ENCODE data around the gene HMG20A. TPM values are rescaled to one million over a fixed set of nuclear protein-coding genes. Genes with fewer than 3 reads are reported as not detected.

The HMG20A gene
- polyA plus RNA-seq, 3 donors, result 11.6 to 26.4 (median 17.7) TPM

- no peak overlapping the region for H2AFZ ChIP-seq (ENCODE audit: insufficient read depth, low read depth, low read length, poor library complexity, severe bottlenecking)
- H3K4me3 Mint-ChIP-seq, result no peak overlapping the region
- no peaks in the 10 kb centered on the region for H3K27me3 ChIP-seq (ENCODE audit: control insufficient read depth in 2 of 2, insufficient read depth in 2 of 2, low read length in 2 of 2)
- H3K79me2 ChIP-seq (ENCODE audit: insufficient read depth, low read length), result no peaks in the 10 kb centered on the region
- no peaks in the 10 kb centered on the region for H3K4me1 ChIP-seq (ENCODE audit: control insufficient read depth in 1 of 2, insufficient read depth in 2 of 2, low read length in 2 of 2)
- no peak overlapping the region for H3K4me3 ChIP-seq (replicated peaks in 1 of 3; ENCODE audit: low read depth in 2 of 3, low read length in 3 of 3)
- no peak for TF ChIP-seq CTCF (IDR thresholded peaks at IDR 0.05)
- H3K4me2 ChIP-seq (replicated peaks; ENCODE audit: extremely low read depth, low read length, poor library complexity, severe bottlenecking), result no peak overlapping the region
- intact Hi-C loops (cut with micrococcal nuclease), result no loop called here
- no peaks in the 10 kb centered on the region for H3K9me3 Mint-ChIP-seq
- H3K9me3 ChIP-seq (replicated peaks in 1 of 2; ENCODE audit: control insufficient read depth in 1 of 2, insufficient read depth in 1 of 2, low read length in 2 of 2), result no peaks in the 10 kb centered on the region
- peaks cover 69 to 81% of the 10 kb centered on the region in 2 donors for H3K36me3 Mint-ChIP-seq
- H3K36me3 ChIP-seq (replicated peaks in 1 of 2; ENCODE audit: control insufficient read depth in 1 of 2, insufficient read depth in 2 of 2, low read length in 2 of 2), result peaks cover 79 to 97% of the 10 kb centered on the region in 2 donors
- WGBS (ENCODE audit: insufficient coverage), result no CpG with 5 or more reads among the region's 3 CpGs
- DNase-seq, result no peak
- H3K27me3 Mint-ChIP-seq (ENCODE audit: low read depth in 3 of 3), result no peaks in the 10 kb centered on the region
- no peaks in the 10 kb centered on the region for H3K4me1 Mint-ChIP-seq
- no peak overlapping the region for H3K27ac ChIP-seq (ENCODE audit: low read depth in 1 of 2, low read length in 2 of 2)
- no peak overlapping the region for H3K9ac ChIP-seq (ENCODE audit: insufficient read depth, low read length, poor library complexity, severe bottlenecking)
- no peaks in the 10 kb centered on the region for H4K20me1 ChIP-seq (ENCODE audit: insufficient read depth, low read length)
- H3K27ac Mint-ChIP-seq, result no peak overlapping the region
Measured at GRCh38 chr15:77468896-77469295, 48.2 kb downstream of the HMG20A start.

GRCh38 chr15:77470235-77470634 lies 49.5 kb downstream of the HMG20A start:
- peaks cover 68 to 98% of the 10 kb centered on the region in 2 donors for H3K36me3 ChIP-seq (replicated peaks in 1 of 2; ENCODE audit: control insufficient read depth in 1 of 2, insufficient read depth in 2 of 2, low read length in 2 of 2)
- Mint-ChIP-seq H3K36me3 (peaks cover 78 to 90% of the 10 kb centered on the region in 2 donors), H3K4me1 (no peaks in the 10 kb centered on the region), H3K27me3 (ENCODE audit: low read depth in 3 of 3) (no peaks in the 10 kb centered on the region), H3K9me3 (no peaks in the 10 kb centered on the region), H3K27ac (no peak overlapping the region), H3K4me3 (no peak overlapping the region)
- no peak overlapping the region for H2AFZ ChIP-seq (ENCODE audit: insufficient read depth, low read depth, low read length, poor library complexity, severe bottlenecking)
- no peak for DNase-seq
- H3K4me1 ChIP-seq (ENCODE audit: control insufficient read depth in 1 of 2, insufficient read depth in 2 of 2, low read length in 2 of 2), result no peaks in the 10 kb centered on the region
- H3K9me3 ChIP-seq (replicated peaks in 1 of 2; ENCODE audit: control insufficient read depth in 1 of 2, insufficient read depth in 1 of 2, low read length in 2 of 2), result no peaks in the 10 kb centered on the region
- H3K27me3 ChIP-seq (ENCODE audit: control insufficient read depth in 2 of 2, insufficient read depth in 2 of 2, low read length in 2 of 2), result no peaks in the 10 kb centered on the region
- no peaks in the 10 kb centered on the region for H4K20me1 ChIP-seq (ENCODE audit: insufficient read depth, low read length)
- no peak overlapping the region for H3K4me2 ChIP-seq (replicated peaks; ENCODE audit: extremely low read depth, low read length, poor library complexity, severe bottlenecking)
- intact Hi-C loops (cut with micrococcal nuclease), result no loop called here
- H3K27ac ChIP-seq (ENCODE audit: low read depth in 1 of 2, low read length in 2 of 2), result no peak overlapping the region
- H3K4me3 ChIP-seq (replicated peaks in 1 of 3; ENCODE audit: low read depth in 2 of 3, low read length in 3 of 3), result no peak overlapping the region
- no peak overlapping the region for H3K9ac ChIP-seq (ENCODE audit: insufficient read depth, low read length, poor library complexity, severe bottlenecking)
- no peak for TF ChIP-seq CTCF (IDR thresholded peaks at IDR 0.05)
- no peaks in the 10 kb centered on the region for H3K79me2 ChIP-seq (ENCODE audit: insufficient read depth, low read length)

Data from CD14-positive monocyte (primary cell).